Measurements from ENCODE around the gene FITM1. TPM values are rescaled to one million over a fixed set of nuclear protein-coding genes. Genes with fewer than 3 reads are reported as not detected.

The FITM1 gene
- total RNA-seq, 1 experiment from 2014 or later, result not detected

Other genes starting within 250 kb of the FITM1 start
- gene DHRS4, start 176.9 kb upstream of the FITM1 start, total RNA-seq (2014; rRNA removed; shearing (Covaris generic)), result 25.1 and 48.0 TPM in 2 replicates
- 15.9 and 16.5 TPM in 2 replicates for gene DHRS4L2, start 141.7 kb upstream of the FITM1 start, total RNA-seq (2014; rRNA removed; shearing (Covaris generic))
- gene CARMIL3, start 78.7 kb upstream of the FITM1 start, total RNA-seq (2014; rRNA removed; shearing (Covaris generic)), result under 0.01 and 0.12 TPM in 2 replicates
- gene CPNE6, start 59.1 kb upstream of the FITM1 start, total RNA-seq (2014; rRNA removed; shearing (Covaris generic)), result not detected in 2 replicates
- 12.3 and 12.5 TPM in 2 replicates for gene PCK2, start 36.3 kb upstream of the FITM1 start, total RNA-seq (2014; rRNA removed; shearing (Covaris generic))
- gene DCAF11, start 15.9 kb upstream of the FITM1 start, total RNA-seq (2014; rRNA removed; shearing (Covaris generic)), result 42.9 and 57.1 TPM in 2 replicates
- 0.60 and 1.5 TPM in 2 replicates for gene NRL, start 15.7 kb upstream of the FITM1 start, total RNA-seq (2014; rRNA removed; shearing (Covaris generic))
- 294 and 310 TPM in 2 replicates for gene PSME1, start 5.5 kb downstream of the FITM1 start, total RNA-seq (2014; rRNA removed; shearing (Covaris generic))
- gene EMC9, start 10.9 kb downstream of the FITM1 start, total RNA-seq (2014; rRNA removed; shearing (Covaris generic)), result 25.8 and 32.6 TPM in 2 replicates
- gene PSME2, start 16.0 kb downstream of the FITM1 start, total RNA-seq (2014; rRNA removed; shearing (Covaris generic)), result 237 and 262 TPM in 2 replicates
- gene RNF31, start 16.8 kb downstream of the FITM1 start, total RNA-seq (2014; rRNA removed; shearing (Covaris generic)), result 28.5 and 37.8 TPM in 2 replicates
- gene IRF9, start 30.6 kb downstream of the FITM1 start, total RNA-seq (2014; rRNA removed; shearing (Covaris generic)), result 39.3 and 54.4 TPM in 2 replicates
- 0.39 and 1.1 TPM in 2 replicates for gene REC8, start 41.4 kb downstream of the FITM1 start, total RNA-seq (2014; rRNA removed; shearing (Covaris generic))
- 22.9 and 30.9 TPM in 2 replicates for gene IPO4, start 58.2 kb downstream of the FITM1 start, total RNA-seq (2014; rRNA removed; shearing (Covaris generic))
- gene TM9SF1, start 64.8 kb downstream of the FITM1 start, total RNA-seq (2014; rRNA removed; shearing (Covaris generic)), result 52.5 and 69.2 TPM in 2 replicates
- gene TSSK4, start 75.0 kb downstream of the FITM1 start, total RNA-seq (2014; rRNA removed; shearing (Covaris generic)), result not detected in 2 replicates
- gene CHMP4A, start 82.8 kb downstream of the FITM1 start, total RNA-seq (2014; rRNA removed; shearing (Covaris generic)), result 13.5 and 39.7 TPM in 2 replicates
- 23.3 and 26.2 TPM in 2 replicates for gene MDP1, start 85.4 kb downstream of the FITM1 start, total RNA-seq (2014; rRNA removed; shearing (Covaris generic))
- gene NEDD8, start 101.7 kb downstream of the FITM1 start, total RNA-seq (2014; rRNA removed; shearing (Covaris generic)), result 306 and 349 TPM in 2 replicates
- gene GMPR2, start 102.3 kb downstream of the FITM1 start, total RNA-seq (2014; rRNA removed; shearing (Covaris generic)), result 51.2 and 52.9 TPM in 2 replicates
- gene TINF2, start 112.0 kb downstream of the FITM1 start, total RNA-seq (2014; rRNA removed; shearing (Covaris generic)), result 39.5 and 42.9 TPM in 2 replicates
- 0.60 and 0.78 TPM in 2 replicates for gene TGM1, start 132.5 kb downstream of the FITM1 start, total RNA-seq (2014; rRNA removed; shearing (Covaris generic))
- 15.8 and 20.2 TPM in 2 replicates for gene RABGGTA, start 140.9 kb downstream of the FITM1 start, total RNA-seq (2014; rRNA removed; shearing (Covaris generic))
- gene DHRS1, start 169.1 kb downstream of the FITM1 start, total RNA-seq (2014; rRNA removed; shearing (Covaris generic)), result 12.6 and 15.6 TPM in 2 replicates
- 10.7 and 10.8 TPM in 2 replicates for gene NOP9, start 169.2 kb downstream of the FITM1 start, total RNA-seq (2014; rRNA removed; shearing (Covaris generic))
- not detected in 2 replicates for gene CIDEB, start 177.3 kb downstream of the FITM1 start, total RNA-seq (2014; rRNA removed; shearing (Covaris generic))
- gene LTB4R2, start 179.5 kb downstream of the FITM1 start, total RNA-seq (2014; rRNA removed; shearing (Covaris generic)), result 0.72 and 0.88 TPM in 2 replicates
- gene LTB4R, start 180.8 kb downstream of the FITM1 start, total RNA-seq (2014; rRNA removed; shearing (Covaris generic)), result 0.48 and 0.59 TPM in 2 replicates
- not detected in 2 replicates for gene ADCY4, start 204.4 kb downstream of the FITM1 start, total RNA-seq (2014; rRNA removed; shearing (Covaris generic))
- gene RIPK3, start 209.3 kb downstream of the FITM1 start, total RNA-seq (2014; rRNA removed; shearing (Covaris generic)), result 0.60 and 1.3 TPM in 2 replicates
- gene NFATC4, start 237.5 kb downstream of the FITM1 start, total RNA-seq (2014; rRNA removed; shearing (Covaris generic)), result 10.6 and 13.1 TPM in 2 replicates

Data from RPMI7951 (cell line).